Hematopoietic multipotent progenitor cell treated with erythropoietin and hydrocortisone succinate and interleukin-3 and kit ligand, for 4 days (in vitro differentiated cells): Measurements from ENCODE around the gene KBTBD8.

Source experiments
- DNase-seq: peaks from one replicate; pipeline ENCODE4 v3.0.0-alpha.2; 2015

The KBTBD8 gene, protein sequence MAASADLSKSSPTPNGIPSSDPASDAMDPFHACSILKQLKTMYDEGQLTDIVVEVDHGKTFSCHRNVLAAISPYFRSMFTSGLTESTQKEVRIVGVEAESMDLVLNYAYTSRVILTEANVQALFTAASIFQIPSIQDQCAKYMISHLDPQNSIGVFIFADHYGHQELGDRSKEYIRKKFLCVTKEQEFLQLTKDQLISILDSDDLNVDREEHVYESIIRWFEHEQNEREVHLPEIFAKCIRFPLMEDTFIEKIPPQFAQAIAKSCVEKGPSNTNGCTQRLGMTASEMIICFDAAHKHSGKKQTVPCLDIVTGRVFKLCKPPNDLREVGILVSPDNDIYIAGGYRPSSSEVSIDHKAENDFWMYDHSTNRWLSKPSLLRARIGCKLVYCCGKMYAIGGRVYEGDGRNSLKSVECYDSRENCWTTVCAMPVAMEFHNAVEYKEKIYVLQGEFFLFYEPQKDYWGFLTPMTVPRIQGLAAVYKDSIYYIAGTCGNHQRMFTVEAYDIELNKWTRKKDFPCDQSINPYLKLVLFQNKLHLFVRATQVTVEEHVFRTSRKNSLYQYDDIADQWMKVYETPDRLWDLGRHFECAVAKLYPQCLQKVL

DNA sequence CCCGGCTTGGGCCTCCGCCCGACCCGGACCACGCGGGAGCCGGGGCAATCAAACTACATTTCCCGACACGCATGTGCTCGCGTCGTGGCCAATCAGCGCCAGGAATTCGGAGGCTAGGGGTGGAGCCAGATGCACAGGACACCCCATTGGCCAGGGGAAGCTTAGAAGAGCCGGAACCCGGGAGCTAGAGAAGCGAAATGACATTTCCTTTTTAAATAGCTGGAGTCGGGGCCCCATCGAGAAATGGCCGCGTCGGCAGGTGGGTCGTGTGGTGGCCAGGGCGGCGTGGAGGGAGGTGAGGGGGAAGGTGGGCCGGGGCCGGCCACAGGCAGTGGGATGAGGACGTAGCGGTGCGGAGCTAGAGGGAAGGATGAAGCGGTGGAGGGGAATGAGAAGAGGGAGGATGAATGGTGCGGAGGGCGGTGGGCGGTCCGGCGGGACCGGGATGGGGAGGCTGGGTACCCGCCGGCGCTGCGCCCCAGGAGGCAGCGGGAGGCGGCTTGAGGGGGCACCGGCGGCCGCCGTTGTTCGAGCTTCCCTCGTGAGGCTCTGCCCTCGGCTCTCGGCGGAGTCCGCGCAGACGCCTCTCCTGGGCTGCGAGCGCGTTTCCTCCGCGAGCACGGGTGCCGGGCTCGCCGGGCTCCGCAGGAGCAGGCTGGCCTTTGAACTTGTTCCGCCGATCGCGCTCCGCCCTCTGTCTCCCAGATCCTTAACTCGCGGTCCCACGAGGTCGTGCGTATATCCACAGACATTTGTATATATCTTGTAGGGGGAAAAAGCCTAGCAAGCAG, at the start of gene KBTBD8:
KBTBD8 (plus strand) TSS at position 195 of the 791 bp plus-strand sequence; CDS start at position 244, 49 bp downstream.
- peak; percentile 100 for DNase-seq

- DNase-seq = no peak
Measured at GRCh38 chr3:66948838-66949237, 49.3 kb upstream of the KBTBD8 start.

DNA sequence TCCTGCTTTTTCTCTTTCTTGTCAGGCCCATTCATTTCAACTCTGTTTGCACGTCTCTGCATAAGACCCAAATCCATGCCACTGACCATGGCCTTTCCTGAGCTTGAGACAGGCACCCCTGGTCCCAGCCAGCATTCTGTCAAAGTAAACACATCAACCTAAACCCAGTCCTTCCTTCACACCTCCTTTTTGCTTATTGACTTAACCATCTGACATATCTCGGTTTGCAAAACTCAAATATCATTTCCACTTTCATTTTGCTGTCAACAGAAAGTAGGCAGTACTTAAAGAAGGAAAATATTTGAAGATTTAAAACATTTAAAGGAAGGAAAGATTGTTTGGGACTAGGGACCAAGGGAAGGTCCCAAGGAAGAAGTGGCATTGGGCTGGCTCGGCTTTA, 48.2 kb upstream of the KBTBD8 start:
- DNase-seq = no peak

DNA sequence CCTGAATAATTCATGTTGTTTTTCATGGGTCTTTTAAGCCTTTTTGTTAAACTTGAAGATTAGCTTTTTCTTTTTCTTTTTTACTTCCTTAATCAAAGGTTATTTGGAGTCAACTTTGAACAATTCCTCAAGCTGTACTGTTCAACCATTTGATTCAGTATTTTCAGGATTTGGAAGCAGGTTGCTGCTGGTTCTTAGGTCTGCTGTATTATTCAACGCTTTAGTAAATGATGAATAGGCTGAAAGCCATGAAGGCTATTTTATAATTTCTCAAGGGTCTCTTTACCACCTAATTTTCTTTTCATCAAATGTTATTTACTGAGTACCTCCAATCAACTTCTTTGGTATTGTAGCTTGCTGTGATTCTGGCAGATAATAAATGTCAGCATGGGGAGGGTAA, 45.8 kb upstream of the KBTBD8 start:
- DNase-seq = no peak

GRCh38 chr3:66953934-66954445, 44.1 kb upstream of the KBTBD8 start:
- DNase-seq = no peak

- no peak for DNase-seq
Measured at GRCh38 chr3:66956742-66957141, 41.4 kb upstream of the KBTBD8 start.

- DNase-seq = no peak
Measured at GRCh38 chr3:66957367-66957766, 40.7 kb upstream of the KBTBD8 start.

GRCh38 chr3:66958067-66958466, 40.0 kb upstream of the KBTBD8 start:
- no peak for DNase-seq

DNA sequence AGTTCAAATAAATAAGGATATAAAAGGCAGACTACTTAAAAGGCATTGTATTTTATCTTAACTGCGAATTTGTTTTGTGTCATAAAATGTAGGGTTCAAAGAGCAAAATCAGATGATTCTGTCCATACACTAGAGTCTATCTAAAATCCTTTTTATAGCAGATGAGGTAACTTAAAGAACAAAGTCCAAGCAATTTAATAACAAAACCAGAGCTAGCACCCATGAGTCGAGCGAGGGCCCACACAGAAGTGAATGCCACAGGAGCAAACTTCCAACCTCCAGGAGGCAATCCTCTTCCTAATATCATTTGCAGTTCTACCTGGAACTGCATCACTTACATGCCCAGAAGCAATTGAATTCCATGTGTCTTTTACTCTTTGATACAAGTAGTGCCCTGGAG, 35.4 kb upstream of the KBTBD8 start:
- DNase-seq = no peak

- DNase-seq = no peak
Measured at GRCh38 chr3:66971245-66971644, 26.9 kb upstream of the KBTBD8 start.

- DNase-seq = peak; percentile 90
Measured at GRCh38 chr3:66971891-66972551, 26.1 kb upstream of the KBTBD8 start.

- no peak for DNase-seq
Measured at GRCh38 chr3:66980791-66981190, 17.3 kb upstream of the KBTBD8 start.

DNA sequence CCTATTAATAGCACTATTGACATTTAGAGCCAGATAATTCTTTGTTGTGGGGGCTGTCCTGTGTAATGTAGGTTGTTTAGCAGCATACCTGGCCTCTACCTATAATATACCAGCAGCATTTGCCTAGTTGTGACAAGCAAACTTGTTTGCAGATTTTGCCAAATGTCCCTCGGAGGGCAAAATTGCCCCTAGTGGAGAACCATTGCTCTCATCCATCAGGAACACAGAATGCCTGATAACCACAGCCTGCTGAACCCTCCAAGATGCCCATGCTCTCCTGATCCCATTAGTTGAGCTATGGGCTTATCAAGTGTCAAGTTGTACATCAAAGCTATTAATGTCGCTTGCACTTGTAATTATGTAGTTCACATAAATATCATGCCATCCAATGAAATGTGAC, 15.0 kb upstream of the KBTBD8 start:
- DNase-seq = no peak

GRCh38 chr3:66985336-66985920, 12.7 kb upstream of the KBTBD8 start:
- DNase-seq = no peak

DNA sequence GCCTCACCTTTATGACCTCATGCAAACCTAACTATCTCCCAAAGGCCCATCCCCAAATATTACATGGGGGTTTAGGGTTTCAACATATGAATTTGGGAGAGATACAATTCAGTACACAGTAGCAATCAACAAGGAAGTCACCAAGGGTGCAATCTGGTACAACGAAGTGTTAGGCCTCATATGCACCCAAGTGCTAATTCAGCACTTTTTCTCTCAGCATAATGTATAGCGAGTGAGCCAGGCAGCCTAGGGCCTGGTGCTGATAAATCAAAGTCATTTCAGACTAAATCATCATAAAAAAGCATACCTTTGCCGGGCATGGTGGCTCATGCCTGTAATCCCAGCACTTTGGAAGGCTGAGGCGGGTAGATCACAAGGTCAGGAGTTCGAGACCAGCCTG, 11.7 kb upstream of the KBTBD8 start:
- DNase-seq = no peak

GRCh38 chr3:66989241-66989640, 8.9 kb upstream of the KBTBD8 start:
- no peak for DNase-seq

DNA sequence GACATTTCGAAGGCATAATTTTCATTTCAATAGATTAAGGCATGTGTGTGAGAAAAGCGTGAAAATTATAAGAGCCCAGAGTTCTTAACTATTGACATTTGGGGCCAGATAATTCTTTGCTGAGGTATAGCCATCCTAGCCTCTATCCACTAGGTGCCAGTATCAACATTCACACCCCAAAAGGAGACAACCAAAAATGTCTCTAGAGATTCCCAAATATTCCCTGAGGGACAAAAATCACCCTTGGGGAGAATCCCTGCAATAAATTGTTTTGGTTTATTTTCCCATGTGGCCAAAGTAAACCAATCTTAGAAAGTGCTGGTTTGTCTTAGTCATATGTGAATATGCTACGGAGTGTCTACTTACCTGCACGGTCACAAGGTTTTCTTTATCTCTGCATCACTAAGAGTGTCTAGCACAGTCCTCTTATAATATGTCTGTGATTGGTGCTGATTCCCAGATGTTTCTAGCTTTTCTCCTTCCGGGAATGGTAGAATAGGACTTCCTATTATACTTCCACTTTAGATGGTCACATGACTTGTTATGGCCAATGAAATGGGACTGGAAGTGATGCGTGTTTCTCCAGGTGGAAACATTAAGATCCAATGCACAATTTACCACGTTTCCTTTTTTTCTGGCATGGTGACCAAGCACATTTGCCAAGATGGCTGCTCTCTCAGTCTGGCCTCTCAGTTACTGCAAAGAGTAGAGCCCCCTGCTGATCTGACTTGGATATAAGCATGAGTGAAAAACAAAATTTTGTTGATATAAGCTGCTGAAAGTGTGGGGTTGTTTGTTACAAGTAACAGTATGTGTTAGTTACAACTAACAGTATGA, 8.0 kb upstream of the KBTBD8 start:
- peak; percentile 68 for DNase-seq

DNA sequence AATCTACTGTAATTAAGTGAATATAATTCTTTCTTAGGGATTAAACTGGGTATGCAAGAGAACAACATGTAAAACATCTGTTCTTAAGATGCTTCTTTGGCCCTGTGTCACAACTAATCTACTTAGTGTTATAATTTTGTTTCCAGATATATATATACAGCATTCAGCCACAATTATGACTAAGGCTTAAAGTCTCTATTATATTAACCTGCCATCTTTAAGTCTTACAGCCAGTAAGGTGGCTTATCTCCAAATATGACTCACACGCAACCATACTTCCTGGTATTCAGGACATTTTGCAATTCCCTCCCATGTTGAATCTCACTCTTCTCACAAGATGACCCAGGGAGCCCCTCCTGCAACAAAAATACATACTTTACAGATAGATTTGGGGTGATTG, 6.6 kb upstream of the KBTBD8 start:
- peak; percentile 69 for DNase-seq

DNA sequence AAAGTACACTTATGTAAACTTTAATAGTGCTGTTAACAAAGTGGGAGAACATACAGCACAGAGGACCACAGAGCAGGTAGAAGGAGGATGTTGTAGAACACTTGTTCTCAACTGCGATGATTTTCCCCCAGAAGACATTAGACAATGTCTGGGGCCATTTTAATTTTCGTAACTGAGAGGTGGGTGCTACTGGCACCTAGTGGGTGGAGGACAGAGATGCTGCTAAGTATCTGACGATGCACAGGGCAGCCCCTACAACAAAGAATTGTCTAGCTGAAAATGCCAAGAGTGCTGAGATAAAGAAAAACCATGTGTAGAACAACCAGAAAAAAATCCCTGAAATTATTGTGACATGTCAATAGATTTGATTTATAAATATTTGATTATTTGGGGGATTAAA, 5.0 kb upstream of the KBTBD8 start:
- no peak for DNase-seq

GRCh38 chr3:66994588-66994987, 3.5 kb upstream of the KBTBD8 start:
- DNase-seq = no peak

DNA sequence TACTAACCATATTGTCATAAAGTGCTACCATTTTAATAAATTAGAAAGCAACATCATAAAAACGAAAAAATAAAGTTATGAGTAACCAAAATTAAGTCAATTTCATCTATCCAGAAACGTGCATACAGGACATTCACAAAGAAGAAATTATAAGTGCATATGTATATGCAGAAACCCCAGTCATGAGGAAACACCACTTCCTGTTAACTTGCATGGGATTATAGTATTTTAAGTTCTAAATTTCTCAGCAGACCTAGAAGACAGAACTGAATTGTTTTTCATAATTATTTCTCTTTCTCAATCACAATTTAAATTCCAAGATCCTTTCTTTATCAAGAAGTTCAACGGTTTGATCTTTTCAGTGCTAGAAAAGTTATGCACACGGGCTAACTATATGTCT, 1.4 kb upstream of the KBTBD8 start:
- DNase-seq = no peak
